K562 (cell line): ENCODE data around the gene DENND2A. TPM values are rescaled to one million over a fixed set of nuclear protein-coding genes. Genes with fewer than 3 reads are reported as not detected.

Experiments used
- ATF7 ChIP-seq: fragments of 450-650 bp; IDR thresholded peaks from 2 replicates; pipeline ENCODE4 v1.7.1; 2014; ENCODE audit warnings: mild to moderate bottlenecking, moderate library complexity
- CTBP1 ChIP-seq: fragments of 450-650 bp; IDR thresholded peaks from 2 replicates; pipeline ENCODE4 v1.6.1; 2016; ENCODE audit warnings: borderline replicate concordance
- ELF1 ChIP-seq: fragments of 200-800 bp; sonication (Bioruptor generic); IDR thresholded peaks from 2 replicates; pipeline ENCODE4 v1.6.1; 2016; ENCODE audit warnings: missing genetic modification characterization, missing compliant biosample characterization
- HSF4 ChIP-seq: fragments of 250-450 bp; sonication (Bioruptor Pico); IDR thresholded peaks from 2 replicates; pipeline ENCODE4 v2.1.2; 2022; ENCODE audit warnings: mild to moderate bottlenecking, moderate library complexity, borderline replicate concordance
- NFIX ChIP-seq: fragments of 250-450 bp; sonication (Bioruptor Pico); IDR thresholded peaks from 2 replicates; pipeline ENCODE4 v1.4.0; 2020; ENCODE audit warnings: low read depth, mild to moderate bottlenecking, moderate library complexity
- NFXL1 ChIP-seq: fragments of 450-650 bp; formaldehyde crosslinking; IDR thresholded peaks from 2 replicates; pipeline ENCODE4 v1.4.0; 2021; ENCODE audit warnings: mild to moderate bottlenecking
- POLR2B ChIP-seq: fragments of 450-650 bp; IDR thresholded peaks from 2 replicates; pipeline ENCODE4 v1.6.1; 2018; ENCODE audit warnings: low read depth; ENCODE audit not compliant: partially characterized antibody
- STAT5A ChIP-seq: IDR thresholded peaks from 2 replicates; pipeline ENCODE4 v1.6.1; 2012; ENCODE audit warnings: low read length, inconsistent platforms, borderline replicate concordance
- ZNF165 ChIP-seq: fragments of 250-450 bp; sonication (Bioruptor Pico); IDR thresholded peaks from 2 replicates; pipeline ENCODE4 v1.4.0; 2020; ENCODE audit warnings: borderline replicate concordance
- ZNF3 ChIP-seq: fragments of 250-450 bp; sonication (Bioruptor Pico); IDR thresholded peaks from 2 replicates; pipeline ENCODE4 v1.5.0; 2021; ENCODE audit warnings: mild to moderate bottlenecking, moderate library complexity
- ZNF551 ChIP-seq: fragments of 250-450 bp; sonication (Bioruptor Pico); IDR thresholded peaks from 2 replicates; pipeline ENCODE4 v1.5.0; 2021; ENCODE audit warnings: mild to moderate bottlenecking, moderate library complexity
- polyA plus RNA-seq, 8 experiments: library from polyadenylated mRNA; depleted of rRNA in 4 of 8; stranded (reverse) in 5 of 8; unstranded in 3 of 8; fragments of >200 nt; fragmentation: Nextera tagmentation in 2 of 8; fragmentation: Illumina TruSeq in 1 of 8; extraction: Ambion mirVana in 2 of 8; extraction: Trizol in 1 of 8; gene quantifications; 2 replicates each; pipeline versions ENCODE4 v1.2.1 to v1.2.3, GENCODE V29; 2011 to 2014; ENCODE audit warnings: inconsistent platforms in 1 of 8, missing spikeins in 1 of 8
- total RNA-seq, 7 experiments: library from RNA; depleted of rRNA in 6 of 7; stranded (reverse); fragments of >200 nt in 6 of 7; fragmentation: Illumina TruSeq in 2 of 7; extraction: Trizol in 2 of 7; gene quantifications; 2 replicates each; pipeline versions ENCODE4 v1.2.1 to v1.2.3, GENCODE V29; 2011 to 2021; ENCODE audit warnings: low replicate concordance in 1 of 7
- TF ChIP-seq, protein P1 (sequence below), 2 experiments: fragments of 450-650 bp; conservative IDR thresholded peaks; 2 replicates each; pipeline ENCODE4 v1.6.1; 2017; ENCODE audit warnings: mild to moderate bottlenecking in 2 of 2, moderate library complexity in 2 of 2
- TF ChIP-seq, protein P2 (sequence below): fragments of 450-650 bp; IDR thresholded peaks from 2 replicates; pipeline ENCODE4 v1.6.1; 2016
- TF ChIP-seq, protein P3 (sequence below): fragments of 450-650 bp; IDR thresholded peaks from 2 replicates; pipeline ENCODE4 v1.6.1; 2018; ENCODE audit warnings: mild to moderate bottlenecking, low read depth; ENCODE audit not compliant: partially characterized antibody
- TF ChIP-seq, protein P4 (sequence below): fragments of 450-650 bp; IDR thresholded peaks from 2 replicates; pipeline ENCODE4 v1.6.1; 2016; ENCODE audit warnings: low read depth, mild to moderate bottlenecking, moderate library complexity
- TF ChIP-seq, protein P5 (sequence below): fragments of 250-450 bp; sonication (Bioruptor Pico); IDR thresholded peaks from 2 replicates; pipeline ENCODE4 v1.5.0; 2021
- TF ChIP-seq, protein P6 (sequence below): fragments of 200-400 bp; formaldehyde crosslinking; IDR thresholded peaks from 2 replicates; pipeline ENCODE4 v1.6.1; 2017; ENCODE audit warnings: mild to moderate bottlenecking, low read depth, low read length, moderate library complexity
- TF ChIP-seq, protein P7 (sequence below): sonication (generic); formaldehyde crosslinking; IDR thresholded peaks from 2 replicates; pipeline ENCODE4 v1.8.1; 2022; ENCODE audit warnings: missing genetic modification reagents

Gene DENND2A
- total and polyA plus RNA-seq, 9 of the 15 experiments (the other 6 are each of a cell fraction or from before 2014, with no cell fraction given), result not detected

DNA sequence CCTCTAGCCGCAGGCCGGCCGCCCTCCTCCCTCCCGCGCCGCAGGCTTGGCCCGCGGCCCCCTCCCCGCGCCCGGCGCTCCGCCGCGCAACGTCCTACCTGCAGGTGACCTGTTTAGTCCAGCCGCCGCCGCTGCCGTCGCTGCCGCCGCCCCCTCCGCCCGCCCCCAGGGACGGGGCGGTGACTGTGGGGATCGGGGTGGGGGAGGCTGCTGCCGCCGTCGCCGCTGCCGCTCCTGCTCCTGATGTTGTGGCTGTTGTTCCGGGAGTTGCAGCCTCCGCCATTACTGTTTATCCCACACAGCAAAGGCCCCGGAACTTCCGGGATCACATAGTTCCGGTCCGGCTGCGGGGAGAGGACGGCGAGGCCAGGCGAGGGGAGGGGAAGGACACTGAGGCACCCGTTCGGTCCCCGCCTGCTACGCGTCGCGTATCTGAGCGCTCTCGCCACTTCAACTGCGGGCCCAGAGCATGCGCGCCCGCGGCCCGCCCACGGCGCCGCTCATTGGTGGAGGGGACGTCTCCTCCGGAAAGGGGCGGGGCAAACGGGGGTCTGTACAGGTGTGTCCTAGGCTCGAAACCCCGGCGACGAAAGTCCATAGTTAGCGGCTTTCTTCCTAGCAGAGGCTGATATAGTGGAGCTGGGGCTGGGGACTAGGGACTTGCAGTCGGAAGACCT is 161.4 kb downstream of the DENND2A start, which contains the start of gene MKRN1 (continued):
- TF ChIP-seq ELF1, result peak; percentile 99
- peak; percentile 85 for TF ChIP-seq POLR2B
- TF ChIP-seq, protein P1, sequence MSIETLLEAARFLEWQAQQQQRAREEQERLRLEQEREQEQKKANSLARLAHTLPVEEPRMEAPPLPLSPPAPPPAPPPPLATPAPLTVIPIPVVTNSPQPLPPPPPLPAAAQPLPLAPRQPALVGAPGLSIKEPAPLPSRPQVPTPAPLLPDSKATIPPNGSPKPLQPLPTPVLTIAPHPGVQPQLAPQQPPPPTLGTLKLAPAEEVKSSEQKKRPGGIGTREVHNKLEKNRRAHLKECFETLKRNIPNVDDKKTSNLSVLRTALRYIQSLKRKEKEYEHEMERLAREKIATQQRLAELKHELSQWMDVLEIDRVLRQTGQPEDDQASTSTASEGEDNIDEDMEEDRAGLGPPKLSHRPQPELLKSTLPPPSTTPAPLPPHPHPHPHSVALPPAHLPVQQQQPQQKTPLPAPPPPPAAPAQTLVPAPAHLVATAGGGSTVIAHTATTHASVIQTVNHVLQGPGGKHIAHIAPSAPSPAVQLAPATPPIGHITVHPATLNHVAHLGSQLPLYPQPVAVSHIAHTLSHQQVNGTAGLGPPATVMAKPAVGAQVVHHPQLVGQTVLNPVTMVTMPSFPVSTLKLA (conservative IDR thresholded peaks at IDR 0.05), result peak; percentile 76 to 90
- TF ChIP-seq, protein P2, sequence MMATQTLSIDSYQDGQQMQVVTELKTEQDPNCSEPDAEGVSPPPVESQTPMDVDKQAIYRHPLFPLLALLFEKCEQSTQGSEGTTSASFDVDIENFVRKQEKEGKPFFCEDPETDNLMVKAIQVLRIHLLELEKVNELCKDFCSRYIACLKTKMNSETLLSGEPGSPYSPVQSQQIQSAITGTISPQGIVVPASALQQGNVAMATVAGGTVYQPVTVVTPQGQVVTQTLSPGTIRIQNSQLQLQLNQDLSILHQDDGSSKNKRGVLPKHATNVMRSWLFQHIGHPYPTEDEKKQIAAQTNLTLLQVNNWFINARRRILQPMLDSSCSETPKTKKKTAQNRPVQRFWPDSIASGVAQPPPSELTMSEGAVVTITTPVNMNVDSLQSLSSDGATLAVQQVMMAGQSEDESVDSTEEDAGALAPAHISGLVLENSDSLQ, result peak; percentile 63
- no peak for TF ChIP-seq NFXL1 (CRISPR knock-in tag)
- TF ChIP-seq ZNF551 (CRISPR knock-in tag), result no peak
- no peak; the same call in 1 of the 2 replicates for TF ChIP-seq STAT5A
- TF ChIP-seq, protein P3, sequence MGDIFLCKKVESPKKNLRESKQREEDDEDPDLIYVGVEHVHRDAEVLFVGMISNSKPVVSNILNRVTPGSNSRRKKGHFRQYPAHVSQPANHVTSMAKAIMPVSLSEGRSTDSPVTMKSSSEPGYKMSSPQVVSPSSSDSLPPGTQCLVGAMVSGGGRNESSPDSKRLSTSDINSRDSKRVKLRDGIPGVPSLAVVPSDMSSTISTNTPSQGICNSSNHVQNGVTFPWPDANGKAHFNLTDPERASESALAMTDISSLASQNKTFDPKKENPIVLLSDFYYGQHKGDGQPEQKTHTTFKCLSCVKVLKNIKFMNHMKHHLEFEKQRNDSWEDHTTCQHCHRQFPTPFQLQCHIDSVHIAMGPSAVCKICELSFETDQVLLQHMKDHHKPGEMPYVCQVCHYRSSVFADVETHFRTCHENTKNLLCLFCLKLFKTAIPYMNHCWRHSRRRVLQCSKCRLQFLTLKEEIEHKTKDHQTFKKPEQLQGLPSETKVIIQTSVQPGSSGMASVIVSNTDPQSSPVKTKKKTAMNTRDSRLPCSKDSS, result no peak
- no peak for TF ChIP-seq NFIX (CRISPR knock-in tag)
- peak; percentile 87 for TF ChIP-seq CTBP1
- TF ChIP-seq ATF7, result peak; percentile 85
- TF ChIP-seq, protein P4, sequence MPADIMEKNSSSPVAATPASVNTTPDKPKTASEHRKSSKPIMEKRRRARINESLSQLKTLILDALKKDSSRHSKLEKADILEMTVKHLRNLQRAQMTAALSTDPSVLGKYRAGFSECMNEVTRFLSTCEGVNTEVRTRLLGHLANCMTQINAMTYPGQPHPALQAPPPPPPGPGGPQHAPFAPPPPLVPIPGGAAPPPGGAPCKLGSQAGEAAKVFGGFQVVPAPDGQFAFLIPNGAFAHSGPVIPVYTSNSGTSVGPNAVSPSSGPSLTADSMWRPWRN, result no peak
- TF ChIP-seq, protein P5, sequence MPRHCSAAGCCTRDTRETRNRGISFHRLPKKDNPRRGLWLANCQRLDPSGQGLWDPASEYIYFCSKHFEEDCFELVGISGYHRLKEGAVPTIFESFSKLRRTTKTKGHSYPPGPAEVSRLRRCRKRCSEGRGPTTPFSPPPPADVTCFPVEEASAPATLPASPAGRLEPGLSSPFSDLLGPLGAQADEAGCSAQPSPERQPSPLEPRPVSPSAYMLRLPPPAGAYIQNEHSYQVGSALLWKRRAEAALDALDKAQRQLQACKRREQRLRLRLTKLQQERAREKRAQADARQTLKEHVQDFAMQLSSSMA, result no peak
- no peak for TF ChIP-seq ZNF3 (CRISPR knock-in tag)
- 0 out of 2 replicates have a peak, but pooled peaks have one; percentile 5 for TF ChIP-seq ZNF165 (CRISPR knock-in tag)
- TF ChIP-seq HSF4 (CRISPR knock-in tag), result no peak
- TF ChIP-seq, protein P6, sequence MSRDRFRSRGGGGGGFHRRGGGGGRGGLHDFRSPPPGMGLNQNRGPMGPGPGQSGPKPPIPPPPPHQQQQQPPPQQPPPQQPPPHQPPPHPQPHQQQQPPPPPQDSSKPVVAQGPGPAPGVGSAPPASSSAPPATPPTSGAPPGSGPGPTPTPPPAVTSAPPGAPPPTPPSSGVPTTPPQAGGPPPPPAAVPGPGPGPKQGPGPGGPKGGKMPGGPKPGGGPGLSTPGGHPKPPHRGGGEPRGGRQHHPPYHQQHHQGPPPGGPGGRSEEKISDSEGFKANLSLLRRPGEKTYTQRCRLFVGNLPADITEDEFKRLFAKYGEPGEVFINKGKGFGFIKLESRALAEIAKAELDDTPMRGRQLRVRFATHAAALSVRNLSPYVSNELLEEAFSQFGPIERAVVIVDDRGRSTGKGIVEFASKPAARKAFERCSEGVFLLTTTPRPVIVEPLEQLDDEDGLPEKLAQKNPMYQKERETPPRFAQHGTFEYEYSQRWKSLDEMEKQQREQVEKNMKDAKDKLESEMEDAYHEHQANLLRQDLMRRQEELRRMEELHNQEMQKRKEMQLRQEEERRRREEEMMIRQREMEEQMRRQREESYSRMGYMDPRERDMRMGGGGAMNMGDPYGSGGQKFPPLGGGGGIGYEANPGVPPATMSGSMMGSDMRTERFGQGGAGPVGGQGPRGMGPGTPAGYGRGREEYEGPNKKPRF, result no peak
- TF ChIP-seq, protein P7, sequence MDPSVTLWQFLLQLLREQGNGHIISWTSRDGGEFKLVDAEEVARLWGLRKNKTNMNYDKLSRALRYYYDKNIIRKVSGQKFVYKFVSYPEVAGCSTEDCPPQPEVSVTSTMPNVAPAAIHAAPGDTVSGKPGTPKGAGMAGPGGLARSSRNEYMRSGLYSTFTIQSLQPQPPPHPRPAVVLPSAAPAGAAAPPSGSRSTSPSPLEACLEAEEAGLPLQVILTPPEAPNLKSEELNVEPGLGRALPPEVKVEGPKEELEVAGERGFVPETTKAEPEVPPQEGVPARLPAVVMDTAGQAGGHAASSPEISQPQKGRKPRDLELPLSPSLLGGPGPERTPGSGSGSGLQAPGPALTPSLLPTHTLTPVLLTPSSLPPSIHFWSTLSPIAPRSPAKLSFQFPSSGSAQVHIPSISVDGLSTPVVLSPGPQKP (CRISPR knock-in tag), result 0 out of 2 replicates have a peak, but pooled peaks have one; percentile 82
